IMR-90 (cell line): Measurements from ENCODE around the gene CASP8AP2.

Experiments
- CEBPB ChIP-seq: IDR thresholded peaks from 2 replicates; pipeline ENCODE4 v1.6.1; 2012; ENCODE audit warnings: low read depth, low read length, improper control_type of control experiment
- CTCF ChIP-seq: conservative IDR thresholded peaks from 2 replicates; pipeline ENCODE4 v1.5.1; 2012; ENCODE audit warnings: mild to moderate bottlenecking, low read depth, low read length, improper control_type of control experiment
- POLR2A ChIP-seq: IDR thresholded peaks from 2 replicates; pipeline ENCODE4 v1.6.1; 2012; ENCODE audit warnings: mild to moderate bottlenecking, low read depth, low read length
- RAD21 ChIP-seq: IDR thresholded peaks from 2 replicates; pipeline ENCODE4 v1.6.1; 2012; ENCODE audit warnings: low read length, improper control_type of control experiment
- SMC3 ChIP-seq: fragments of 150-350 bp; IDR thresholded peaks from 2 replicates; pipeline ENCODE4 v1.6.1; 2016; ENCODE audit warnings: low read depth, mild to moderate bottlenecking, antibody characterized with exemption, low read length, moderate library complexity

GRCh38 chr6:89790403-89790802 is 39.3 kb upstream of the CASP8AP2 start:
- TF ChIP-seq POLR2A, result no peak
- no peak for TF ChIP-seq CTCF
- TF ChIP-seq RAD21, result no peak
- no peak for TF ChIP-seq SMC3
- no peak for TF ChIP-seq CEBPB
